Measurements from ENCODE around the gene AMD1. TPM values are rescaled to one million over a fixed set of nuclear protein-coding genes. Genes with fewer than 3 reads are reported as not detected.

Gene AMD1
- total and polyA plus RNA-seq, 2 of the 8 experiments (the other 6 are each of a cell fraction or from before 2014, with no cell fraction given), result 60.9 to 177 TPM

DNA sequence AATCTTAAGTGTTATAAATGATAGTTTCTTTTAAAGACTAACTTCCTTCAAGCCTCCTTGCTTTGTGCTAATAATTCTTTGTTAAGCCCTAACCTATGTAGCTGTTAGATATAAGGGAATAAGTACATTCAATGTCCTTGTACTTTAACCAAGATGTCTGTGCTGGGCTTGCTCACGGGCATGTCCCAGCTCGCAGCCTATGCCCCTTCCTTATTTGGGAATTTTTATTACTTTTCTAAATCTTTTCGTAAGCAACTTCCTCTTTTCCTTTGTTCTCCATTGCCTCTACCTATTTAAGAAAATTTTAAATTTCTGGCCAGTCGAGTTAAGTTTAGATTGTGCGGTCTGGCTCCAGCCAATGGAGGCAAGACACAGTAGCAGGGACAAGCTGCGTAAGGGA lies 33.3 kb upstream of the AMD1 start:
- FAIRE-seq (no peak), DNase-seq (ENCODE audit: low read depth in 1 of 2, low spot score in 2 of 2) (no peak)
- CTCF ChIA-PET (ENCODE audit: partially characterized antibody), result no interaction called here
- Histone ChIP-seq H3K9me3 (ENCODE audit: insufficient read depth in 2 of 2, low read depth in 1 of 2, low read length in 1 of 2) (no peaks in the 10 kb centered on the region), H2AK5ac (ENCODE audit: low read depth, low read length) (no peak overlapping the region), H4K91ac (replicated peaks; ENCODE audit: insufficient read length, low read length) (no peak overlapping the region), H3K23ac (ENCODE audit: insufficient read length) (no peak overlapping the region), H3K4me1 (replicated peaks in 1 of 4; ENCODE audit: control insufficient read depth in 3 of 4, insufficient read depth in 4 of 4, low read length in 3 of 4) (no peaks in the 10 kb centered on the region), H2BK20ac (ENCODE audit: low read length) (no peak overlapping the region), H3K14ac (ENCODE audit: insufficient read length) (no peak overlapping the region), H3K27me3 (replicated peaks in 1 of 4; ENCODE audit: control insufficient read depth in 3 of 4, extremely low read depth in 1 of 4, insufficient read depth in 3 of 4, low read length in 3 of 4) (no peaks in the 10 kb centered on the region), H3K56ac (replicated peaks; ENCODE audit: insufficient read length, low read depth, low read length) (no peak overlapping the region), H2BK5ac (ENCODE audit: low read depth, low read length) (no peak overlapping the region), H3K4me2 (ENCODE audit: insufficient read depth in 1 of 2, low read depth in 2 of 2, low read length in 2 of 2) (no peak overlapping the region), H3K4me3 (ENCODE audit: extremely low read depth in 1 of 4, insufficient read depth in 2 of 4, low read depth in 3 of 4, low read length in 4 of 4) (no peak overlapping the region), H2BK12ac (ENCODE audit: low read depth, low read length) (no peak overlapping the region), H3K4ac (replicated peaks; ENCODE audit: insufficient read length, low read depth, low read length) (no peak overlapping the region), H3K36me3 (ENCODE audit: control insufficient read depth in 2 of 4, insufficient read depth in 4 of 4, low read length in 3 of 4) (no peaks in the 10 kb centered on the region), H3K23me2 (ENCODE audit: low read depth, low read length) (no peaks in the 10 kb centered on the region), H3K79me1 (ENCODE audit: low read depth, low read length) (no peaks in the 10 kb centered on the region), H2BK120ac (replicated peaks; ENCODE audit: low read depth, low read length) (no peak overlapping the region), H3K79me2 (ENCODE audit: control insufficient read depth in 1 of 2, insufficient read depth in 2 of 2, low read length in 2 of 2) (no peaks in the 10 kb centered on the region), H2BK15ac (ENCODE audit: low read length) (no peak overlapping the region), H4K8ac (ENCODE audit: extremely low read depth, insufficient read depth, low read length) (no peak overlapping the region), H4K5ac (ENCODE audit: insufficient read length, low read depth, low read length) (no peak overlapping the region), H3K27ac (ENCODE audit: low read depth, low read length) (no peak overlapping the region), H3K9ac (replicated peaks in 1 of 4; ENCODE audit: extremely low read depth in 1 of 4, low read depth in 3 of 4, low read length in 3 of 4) (no peak overlapping the region), H4K20me1 (replicated peaks in 1 of 2; ENCODE audit: control insufficient read depth in 1 of 2, insufficient read depth in 2 of 2, low read length in 2 of 2) (no peaks in the 10 kb centered on the region), H2AFZ (ENCODE audit: low read length) (no peak overlapping the region), H3K18ac (ENCODE audit: extremely low read depth, low read length) (no peak overlapping the region)
- POLR2A ChIA-PET (ENCODE audit: partially characterized antibody), result interaction anchor here (2.3 kb wide), 1 partner anchor 33 kb away, joined by 6 read pairs; the partner anchor contains the start of gene AMD1
- 90% methylated on average over 6 of the region's 6 CpGs; no CpG with 5 or more reads in 1 of the 2 experiments for WGBS, 2 experiments (ENCODE audit: extremely low coverage in 1 of 2, insufficient coverage in 1 of 2, insufficient read length in 1 of 2, insufficient replicate concordance in 2 of 2, low coverage in 1 of 2, low lambda C conversion rate in 2 of 2, missing lambda C conversion rate in 1 of 2)
- no peak for TF ChIP-seq POLR2A (IDR thresholded peaks at IDR 0.05; ENCODE audit: control extremely low read depth in 1 of 2, low read depth in 2 of 2, low read length in 2 of 2)
- no peak for TF ChIP-seq CHD1 (IDR thresholded peaks at IDR 0.05; ENCODE audit: low read depth, low read length)
- no peak for TF ChIP-seq ASH2L (IDR thresholded peaks at IDR 0.05; ENCODE audit: low read length)
- TF ChIP-seq JUND (IDR thresholded peaks at IDR 0.05; ENCODE audit: low read length), result no peak
- TF ChIP-seq, protein P1, sequence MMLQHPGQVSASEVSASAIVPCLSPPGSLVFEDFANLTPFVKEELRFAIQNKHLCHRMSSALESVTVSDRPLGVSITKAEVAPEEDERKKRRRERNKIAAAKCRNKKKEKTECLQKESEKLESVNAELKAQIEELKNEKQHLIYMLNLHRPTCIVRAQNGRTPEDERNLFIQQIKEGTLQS (IDR thresholded peaks at IDR 0.05; ENCODE audit: insufficient read depth, low read depth, low read length), result no peak
- no peak for TF ChIP-seq RNF2 (IDR thresholded peaks at IDR 0.05; ENCODE audit: borderline replicate concordance, low read depth, low read length, missing control alignments, poor library complexity, severe bottlenecking)
- TF ChIP-seq BRCA1 (IDR thresholded peaks at IDR 0.05; ENCODE audit: low read depth, low read length), result no peak
- TF ChIP-seq CTBP2 (IDR thresholded peaks at IDR 0.05; ENCODE audit: borderline replicate concordance, insufficient read depth, insufficient read length, low read length), result no peak
- TF ChIP-seq TCF12 (IDR thresholded peaks at IDR 0.05; ENCODE audit: low read depth, low read length), result no peak
- TF ChIP-seq, protein P2, sequence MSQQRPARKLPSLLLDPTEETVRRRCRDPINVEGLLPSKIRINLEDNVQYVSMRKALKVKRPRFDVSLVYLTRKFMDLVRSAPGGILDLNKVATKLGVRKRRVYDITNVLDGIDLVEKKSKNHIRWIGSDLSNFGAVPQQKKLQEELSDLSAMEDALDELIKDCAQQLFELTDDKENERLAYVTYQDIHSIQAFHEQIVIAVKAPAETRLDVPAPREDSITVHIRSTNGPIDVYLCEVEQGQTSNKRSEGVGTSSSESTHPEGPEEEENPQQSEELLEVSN (IDR thresholded peaks at IDR 0.05), result no peak
- TF ChIP-seq, protein P3, sequence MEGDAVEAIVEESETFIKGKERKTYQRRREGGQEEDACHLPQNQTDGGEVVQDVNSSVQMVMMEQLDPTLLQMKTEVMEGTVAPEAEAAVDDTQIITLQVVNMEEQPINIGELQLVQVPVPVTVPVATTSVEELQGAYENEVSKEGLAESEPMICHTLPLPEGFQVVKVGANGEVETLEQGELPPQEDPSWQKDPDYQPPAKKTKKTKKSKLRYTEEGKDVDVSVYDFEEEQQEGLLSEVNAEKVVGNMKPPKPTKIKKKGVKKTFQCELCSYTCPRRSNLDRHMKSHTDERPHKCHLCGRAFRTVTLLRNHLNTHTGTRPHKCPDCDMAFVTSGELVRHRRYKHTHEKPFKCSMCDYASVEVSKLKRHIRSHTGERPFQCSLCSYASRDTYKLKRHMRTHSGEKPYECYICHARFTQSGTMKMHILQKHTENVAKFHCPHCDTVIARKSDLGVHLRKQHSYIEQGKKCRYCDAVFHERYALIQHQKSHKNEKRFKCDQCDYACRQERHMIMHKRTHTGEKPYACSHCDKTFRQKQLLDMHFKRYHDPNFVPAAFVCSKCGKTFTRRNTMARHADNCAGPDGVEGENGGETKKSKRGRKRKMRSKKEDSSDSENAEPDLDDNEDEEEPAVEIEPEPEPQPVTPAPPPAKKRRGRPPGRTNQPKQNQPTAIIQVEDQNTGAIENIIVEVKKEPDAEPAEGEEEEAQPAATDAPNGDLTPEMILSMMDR (IDR thresholded peaks at IDR 0.05; ENCODE audit: control extremely low read depth in 1 of 3, insufficient read depth in 1 of 3, low read depth in 1 of 3, low read length in 3 of 3), result no peak

Measured in H1 (cell line).